ENCODE data around the gene CLCN6. TPM values are rescaled to one million over a fixed set of nuclear protein-coding genes. Genes with fewer than 3 reads are reported as not detected.

CLCN6 gene
- total and polyA plus RNA-seq, 2 experiments from 2014 or later, result 14.1 to 23.6 TPM

- no peak overlapping the region for H3K4me2 ChIP-seq
- H3K9me2 ChIP-seq (replicated peaks; ENCODE audit: insufficient read depth), result no peaks in the 10 kb centered on the region
- no peaks in the 10 kb centered on the region for H3K79me2 ChIP-seq
- no peak overlapping the region for H2AFZ ChIP-seq
- 53% methylated on average over 4 of the region's 4 CpGs for WGBS (ENCODE audit: low lambda C conversion rate, missing lambda C conversion rate)
- H3K9me3 ChIP-seq (ENCODE audit: low read depth), result no peaks in the 10 kb centered on the region
- no peak for DNase-seq (ENCODE audit: low spot score)
- no peak overlapping the region for H3K27ac ChIP-seq
- H4K20me1 ChIP-seq (ENCODE audit: insufficient read depth, poor library complexity, severe bottlenecking), result no peaks in the 10 kb centered on the region
- H3K27me3 ChIP-seq, result no peaks in the 10 kb centered on the region
- TF ChIP-seq CTCF (IDR thresholded peaks at IDR 0.05; ENCODE audit: poor library complexity), result no peak
- no peak for TF ChIP-seq EZH2phosphoT487 (IDR thresholded peaks at IDR 0.05; ENCODE audit: low read depth, severe bottlenecking, unreplicated experiment)
- no peak for TF ChIP-seq EZH2 (IDR thresholded peaks at IDR 0.05; ENCODE audit: borderline replicate concordance)
- no peaks in the 10 kb centered on the region for H3K36me3 ChIP-seq (replicated peaks; ENCODE audit: insufficient read depth, low read depth)
- no peak overlapping the region for H3K4me3 ChIP-seq
- H3K4me1 ChIP-seq (ENCODE audit: insufficient read depth), result no peaks in the 10 kb centered on the region
Observed at GRCh38 chr1:11768821-11769220, 37.2 kb upstream of the CLCN6 start.

- H2AFZ ChIP-seq, result no peak overlapping the region
- H3K4me3 ChIP-seq, result no peak overlapping the region
- H4K20me1 ChIP-seq (ENCODE audit: insufficient read depth, poor library complexity, severe bottlenecking), result no peaks in the 10 kb centered on the region
- H3K9me2 ChIP-seq (replicated peaks; ENCODE audit: insufficient read depth), result no peaks in the 10 kb centered on the region
- no peaks in the 10 kb centered on the region for H3K27me3 ChIP-seq
- TF ChIP-seq CTCF (IDR thresholded peaks at IDR 0.05; ENCODE audit: poor library complexity), result no peak
- TF ChIP-seq EZH2 (IDR thresholded peaks at IDR 0.05; ENCODE audit: borderline replicate concordance), result no peak
- no peak for TF ChIP-seq EZH2phosphoT487 (IDR thresholded peaks at IDR 0.05; ENCODE audit: low read depth, severe bottlenecking, unreplicated experiment)
- H3K9me3 ChIP-seq (ENCODE audit: low read depth), result no peaks in the 10 kb centered on the region
- DNase-seq (ENCODE audit: low spot score), result no peak
- H3K4me1 ChIP-seq (ENCODE audit: insufficient read depth), result no peaks in the 10 kb centered on the region
- no peaks in the 10 kb centered on the region for H3K79me2 ChIP-seq
- H3K36me3 ChIP-seq (replicated peaks; ENCODE audit: insufficient read depth, low read depth), result no peaks in the 10 kb centered on the region
- no peak overlapping the region for H3K4me2 ChIP-seq
- 79% methylated on average over 4 of the region's 4 CpGs for WGBS (ENCODE audit: low lambda C conversion rate, missing lambda C conversion rate)
- no peak overlapping the region for H3K27ac ChIP-seq
Observed at GRCh38 chr1:11769274-11769673, 36.7 kb upstream of the CLCN6 start.

GRCh38 chr1:11770011-11770410 is 36.0 kb upstream of the CLCN6 start:
- DNase-seq (ENCODE audit: low spot score), result no peak
- Histone ChIP-seq H3K4me2 (no peak overlapping the region), H3K27ac (no peak overlapping the region), H3K4me3 (no peak overlapping the region), H3K4me1 (ENCODE audit: insufficient read depth) (no peaks in the 10 kb centered on the region), H3K9me2 (replicated peaks; ENCODE audit: insufficient read depth) (no peaks in the 10 kb centered on the region), H3K9me3 (ENCODE audit: low read depth) (no peaks in the 10 kb centered on the region), H3K79me2 (no peaks in the 10 kb centered on the region), H4K20me1 (ENCODE audit: insufficient read depth, poor library complexity, severe bottlenecking) (no peaks in the 10 kb centered on the region), H3K36me3 (replicated peaks; ENCODE audit: insufficient read depth, low read depth) (no peaks in the 10 kb centered on the region), H2AFZ (no peak overlapping the region), H3K27me3 (no peaks in the 10 kb centered on the region)
- no peak for TF ChIP-seq EZH2 (IDR thresholded peaks at IDR 0.05; ENCODE audit: borderline replicate concordance)
- TF ChIP-seq CTCF (IDR thresholded peaks at IDR 0.05; ENCODE audit: poor library complexity), result no peak
- TF ChIP-seq EZH2phosphoT487 (IDR thresholded peaks at IDR 0.05; ENCODE audit: low read depth, severe bottlenecking, unreplicated experiment), result no peak

GRCh38 chr1:11771481-11772043 is 34.4 kb upstream of the CLCN6 start:
- no peaks in the 10 kb centered on the region for H3K27me3 ChIP-seq
- H3K9me3 ChIP-seq (ENCODE audit: low read depth), result no peaks in the 10 kb centered on the region
- no peaks in the 10 kb centered on the region for H3K9me2 ChIP-seq (replicated peaks; ENCODE audit: insufficient read depth)
- TF ChIP-seq CTCF (IDR thresholded peaks at IDR 0.05; ENCODE audit: poor library complexity) (no peak), EZH2 (IDR thresholded peaks at IDR 0.05; ENCODE audit: borderline replicate concordance) (no peak), EZH2phosphoT487 (IDR thresholded peaks at IDR 0.05; ENCODE audit: low read depth, severe bottlenecking, unreplicated experiment) (no peak)
- no peak for DNase-seq (ENCODE audit: low spot score)
- H4K20me1 ChIP-seq (ENCODE audit: insufficient read depth, poor library complexity, severe bottlenecking), result no peaks in the 10 kb centered on the region
- no peak overlapping the region for H3K27ac ChIP-seq
- no peaks in the 10 kb centered on the region for H3K36me3 ChIP-seq (replicated peaks; ENCODE audit: insufficient read depth, low read depth)
- no peak overlapping the region for H2AFZ ChIP-seq
- H3K4me2 ChIP-seq, result no peak overlapping the region
- H3K79me2 ChIP-seq, result no peaks in the 10 kb centered on the region
- H3K4me3 ChIP-seq, result no peak overlapping the region
- H3K4me1 ChIP-seq (ENCODE audit: insufficient read depth), result no peaks in the 10 kb centered on the region
- 79% methylated on average over 11 of the region's 11 CpGs for WGBS (ENCODE audit: low lambda C conversion rate, missing lambda C conversion rate)
